ENCODE measurements around the gene ZNF236.

- TF ChIP-seq POLR2AphosphoS5 (IDR thresholded peaks at IDR 0.05) (no peak), CTCF (IDR thresholded peaks at IDR 0.05) (no peak)
Measured at GRCh38 chr18:76983613-76984051, 161.3 kb downstream of the ZNF236 start.

Data from stomach (tissue), 4 donors.